GM12801 (cell line): ENCODE results near the gene ARRDC5.

Source experiments
- CTCF ChIP-seq: IDR thresholded peaks from one replicate; pipeline ENCODE4 v1.5.1; 2011; ENCODE audit warnings: control low read depth; ENCODE audit not compliant: insufficient read length; ENCODE audit errors: extremely low read depth

The ARRDC5 gene

GRCh38 chr19:4847190-4847973, 55.3 kb downstream of the ARRDC5 start:
- no peak for TF ChIP-seq CTCF

- no peak for TF ChIP-seq CTCF
These were observed 58.1 kb downstream of the ARRDC5 start for GRCh38 chr19:4844348-4845179.

GRCh38 chr19:4843647-4843965, 59.1 kb downstream of the ARRDC5 start:
- TF ChIP-seq CTCF = no peak
